H1 (cell line): ENCODE measurements around the gene CEBPG. TPM values are rescaled to one million over a fixed set of nuclear protein-coding genes. Genes with fewer than 3 reads are reported as not detected.

ENCODE experiments used
- CTCF ChIA-PET: fragments of 300-600 bp; sonication (Branson Sonifier 250); formaldehyde crosslinking; loops from one replicate; lab custom pipeline; 2021; ENCODE audit not compliant: partially characterized antibody; lab: Charles Lee
- POLR2A ChIA-PET: fragments of 300-600 bp; sonication (Branson Sonifier 250); formaldehyde crosslinking; loops from one replicate; lab custom pipeline; 2021; ENCODE audit warnings: inconsistent platforms; ENCODE audit not compliant: partially characterized antibody; lab: Charles Lee
- DNase-seq, 2 experiments: peaks; one replicate each; pipeline versions ENCODE4 v3.0.0 to v3.0.0-alpha.2; 2010 to 2022; ENCODE audit warnings: low spot score in 2 of 2, low read depth in 1 of 2, mixed read lengths in 1 of 2
- FAIRE-seq: peaks from 2 replicates; lab custom pipeline; 2011; peaks lifted over from hg19 to GRCh38; lab: Jason Lieb, UNC
- H2AFZ ChIP-seq: 2 replicates; pipeline ENCODE4 v1.8.1; 2012; ENCODE audit warnings: low read length, inconsistent platforms
- H2AK5ac ChIP-seq: 2 replicates; pipeline ENCODE4 v1.6.1; 2013; ENCODE audit warnings: low read depth, low read length
- H2BK120ac ChIP-seq: replicated peaks from 2 replicates; pipeline ENCODE3; 2013; ENCODE audit warnings: low read depth, low read length, inconsistent platforms
- H2BK12ac ChIP-seq: 2 replicates; pipeline ENCODE4 v1.6.1; 2013; ENCODE audit warnings: low read depth, low read length
- H2BK15ac ChIP-seq: 2 replicates; pipeline ENCODE4 v1.6.1; 2013; ENCODE audit warnings: low read length
- H2BK20ac ChIP-seq: 2 replicates; pipeline ENCODE4 v1.6.1; 2013; ENCODE audit warnings: low read length
- H2BK5ac ChIP-seq: 2 replicates; pipeline ENCODE4 v1.6.1; 2013; ENCODE audit warnings: low read depth, low read length
- H3K14ac ChIP-seq: 2 replicates; pipeline ENCODE4 v1.6.1; 2013; ENCODE audit warnings: inconsistent platforms; ENCODE audit not compliant: insufficient read length
- H3K18ac ChIP-seq: 2 replicates; pipeline ENCODE4 v1.6.1; 2013; ENCODE audit warnings: low read length; ENCODE audit errors: extremely low read depth
- H3K23ac ChIP-seq: 2 replicates; pipeline ENCODE4 v1.6.1; 2013; ENCODE audit warnings: inconsistent platforms; ENCODE audit not compliant: insufficient read length
- H3K23me2 ChIP-seq: 2 replicates; pipeline ENCODE4 v1.6.1; 2013; ENCODE audit warnings: low read depth, low read length
- H3K27ac ChIP-seq: 2 replicates; pipeline ENCODE4 v1.6.1; 2011; ENCODE audit warnings: low read depth, low read length, inconsistent platforms
- H3K27me3 ChIP-seq, 4 experiments: replicated peaks in 1 of 4; 1 replicate in 1 of 4; 2 replicates in 3 of 4; pipeline versions ENCODE4 v1.6.1 to v1.8.1; 2011 to 2013; ENCODE audit warnings: low read length in 3 of 4, mild to moderate bottlenecking in 3 of 4, inconsistent platforms in 2 of 4, mixed read lengths in 2 of 4, moderate library complexity in 1 of 4; ENCODE audit not compliant: control insufficient read depth in 3 of 4, insufficient read depth in 3 of 4; ENCODE audit errors: extremely low read depth in 1 of 4
- H3K36me3 ChIP-seq, 4 experiments: 2 replicates each; pipeline versions ENCODE4 v1.6.1 to v1.8.1; 2011 to 2013; ENCODE audit warnings: mild to moderate bottlenecking in 4 of 4, low read length in 3 of 4, moderate library complexity in 2 of 4, control low read depth in 1 of 4, inconsistent platforms in 1 of 4; ENCODE audit not compliant: insufficient read depth in 4 of 4, control insufficient read depth in 2 of 4
- H3K4ac ChIP-seq: replicated peaks from 2 replicates; pipeline ENCODE3; 2013; ENCODE audit warnings: low read length, low read depth, mixed read lengths, inconsistent platforms; ENCODE audit not compliant: insufficient read length
- H3K4me1 ChIP-seq, 4 experiments: replicated peaks in 1 of 4; 1 replicate in 1 of 4; 2 replicates in 3 of 4; pipeline versions ENCODE4 v1.6.1 to v1.8.1; 2011 to 2013; ENCODE audit warnings: low read length in 3 of 4, inconsistent platforms in 2 of 4, mixed read lengths in 1 of 4; ENCODE audit not compliant: insufficient read depth in 4 of 4, control insufficient read depth in 3 of 4
- H3K4me2 ChIP-seq, 2 experiments: 2 replicates each; pipeline versions ENCODE4 v1.6.1 to v1.8.1; 2011 to 2013; ENCODE audit warnings: low read depth in 2 of 2, low read length in 2 of 2, control low read depth in 1 of 2, inconsistent platforms in 1 of 2, mild to moderate bottlenecking in 1 of 2; ENCODE audit not compliant: insufficient read depth in 1 of 2
- H3K4me3 ChIP-seq, 4 experiments: fragments of 200-600, 300-600 bp in 1 of 4; sonication (generic), shearing (Covaris generic), sonication (Bioruptor Twin) in 1 of 4; 2 replicates each; pipeline versions ENCODE4 v1.5.1 to v1.8.1; 2011 to 2016; ENCODE audit warnings: low read length in 4 of 4, low read depth in 3 of 4, control low read depth in 2 of 4, inconsistent platforms in 2 of 4, mild to moderate bottlenecking in 2 of 4, mixed read lengths in 1 of 4, moderate library complexity in 1 of 4; ENCODE audit not compliant: insufficient read depth in 2 of 4; ENCODE audit errors: extremely low read depth in 1 of 4
- H3K56ac ChIP-seq: replicated peaks from 2 replicates; pipeline ENCODE3; 2013; ENCODE audit warnings: low read depth, mild to moderate bottlenecking, mixed read lengths, low read length, inconsistent platforms; ENCODE audit not compliant: insufficient read length
- H3K79me1 ChIP-seq: 2 replicates; pipeline ENCODE4 v1.6.1; 2013; ENCODE audit warnings: low read depth, low read length, control low read depth
- H3K79me2 ChIP-seq, 2 experiments: 2 replicates each; pipeline versions ENCODE4 v1.6.1 to v1.8.1; 2012 to 2013; ENCODE audit warnings: low read length in 2 of 2, mild to moderate bottlenecking in 2 of 2, inconsistent platforms in 1 of 2; ENCODE audit not compliant: insufficient read depth in 2 of 2, control insufficient read depth in 1 of 2
- H3K9ac ChIP-seq, 4 experiments: replicated peaks in 1 of 4; 1 replicate in 1 of 4; 2 replicates in 3 of 4; pipeline versions ENCODE4 v1.6.1 to v1.8.1; 2011 to 2013; ENCODE audit warnings: low read depth in 3 of 4, low read length in 3 of 4, control low read depth in 2 of 4, mild to moderate bottlenecking in 2 of 4, moderate library complexity in 2 of 4, inconsistent platforms in 1 of 4; ENCODE audit errors: extremely low read depth in 1 of 4
- H3K9me3 ChIP-seq, 2 experiments: 2 replicates each; pipeline versions ENCODE4 v1.6.1 to v1.8.1; 2012 to 2013; ENCODE audit warnings: mild to moderate bottlenecking in 2 of 2, moderate library complexity in 2 of 2, control low read depth in 1 of 2, inconsistent platforms in 1 of 2, low read depth in 1 of 2, low read length in 1 of 2, mixed read lengths in 1 of 2; ENCODE audit not compliant: insufficient read depth in 2 of 2
- H4K20me1 ChIP-seq, 2 experiments: replicated peaks in 1 of 2; 2 replicates each; pipeline versions ENCODE3 to v1.8.1; 2011 to 2013; ENCODE audit warnings: inconsistent platforms in 2 of 2, low read length in 2 of 2, mild to moderate bottlenecking in 1 of 2; ENCODE audit not compliant: insufficient read depth in 2 of 2, control insufficient read depth in 1 of 2
- H4K5ac ChIP-seq: 2 replicates; pipeline ENCODE4 v1.6.1; 2013; ENCODE audit warnings: low read length, low read depth, mixed read lengths, inconsistent platforms; ENCODE audit not compliant: insufficient read length
- H4K8ac ChIP-seq: 2 replicates; pipeline ENCODE4 v1.8.0; 2013; ENCODE audit warnings: mild to moderate bottlenecking, moderate library complexity, low read length, inconsistent platforms; ENCODE audit not compliant: insufficient read depth; ENCODE audit errors: extremely low read depth
- H4K91ac ChIP-seq: replicated peaks from 2 replicates; pipeline ENCODE3; 2013; ENCODE audit warnings: low read length, mixed read lengths, inconsistent platforms; ENCODE audit not compliant: insufficient read length
- ASH2L ChIP-seq: fragments of 200-600, 300-600 bp; sonication (generic); IDR thresholded peaks from one replicate; pipeline ENCODE4 v1.7.1; 2017; ENCODE audit warnings: low read length
- BCL11A ChIP-seq, 2 experiments: IDR thresholded peaks; one replicate each; pipeline ENCODE4 v1.6.1; 2011; ENCODE audit warnings: low read depth in 2 of 2, low read length in 2 of 2, mild to moderate bottlenecking in 2 of 2
- CBX8 ChIP-seq: fragments of 300-800, 300-1000 bp; sonication (generic); IDR thresholded peaks from 2 replicates; pipeline ENCODE4 v1.7.1; 2016; ENCODE audit warnings: low read depth, low read length, borderline replicate concordance
- CEBPB ChIP-seq: IDR thresholded peaks from 2 replicates; pipeline ENCODE4 v1.6.1; 2012; ENCODE audit warnings: low read depth, low read length
- CREB1 ChIP-seq: IDR thresholded peaks from 2 replicates; pipeline ENCODE4 v1.6.1; 2012; ENCODE audit warnings: inconsistent platforms
- EP300 ChIP-seq, 2 experiments: IDR thresholded peaks; 1 replicate in 1 of 2; 2 replicates in 1 of 2; pipeline ENCODE4 v1.6.1; 2011 to 2012; ENCODE audit warnings: low read depth in 2 of 2, low read length in 2 of 2, mild to moderate bottlenecking in 2 of 2, borderline replicate concordance in 1 of 2, inconsistent platforms in 1 of 2, moderate library complexity in 1 of 2
- JUN ChIP-seq: IDR thresholded peaks from 2 replicates; pipeline ENCODE4 v1.6.1; 2011; ENCODE audit warnings: low read depth, mild to moderate bottlenecking, improper control_type of control experiment, low read length
- NANOG ChIP-seq: IDR thresholded peaks from 2 replicates; pipeline ENCODE4 v1.6.1; 2011; ENCODE audit warnings: low read length, low read depth, mild to moderate bottlenecking, inconsistent platforms; ENCODE audit not compliant: insufficient read depth, poor library complexity, severe bottlenecking
- NRF1 ChIP-seq: IDR thresholded peaks from 2 replicates; pipeline ENCODE4 v1.6.1; 2011; ENCODE audit warnings: mild to moderate bottlenecking, low read depth, low read length, improper control_type of control experiment
- POLR2A ChIP-seq, 2 experiments: IDR thresholded peaks; 1 replicate in 1 of 2; 2 replicates in 1 of 2; pipeline ENCODE4 v1.6.1; 2011; ENCODE audit warnings: low read depth in 2 of 2, low read length in 2 of 2, mild to moderate bottlenecking in 2 of 2; ENCODE audit errors: control extremely low read depth in 1 of 2
- POLR2AphosphoS5 ChIP-seq: IDR thresholded peaks from 2 replicates; pipeline ENCODE4 v1.6.1; 2011; ENCODE audit warnings: low read depth, low read length
- RAD21 ChIP-seq, 2 experiments: IDR thresholded peaks in 1 of 2; conservative IDR thresholded peaks in 1 of 2; 2 replicates each; pipeline ENCODE4 v1.6.1; 2011; ENCODE audit warnings: low read depth in 2 of 2, low read length in 2 of 2, improper control_type of control experiment in 1 of 2, inconsistent platforms in 1 of 2, mild to moderate bottlenecking in 1 of 2, moderate library complexity in 1 of 2
- SP2 ChIP-seq: IDR thresholded peaks from 2 replicates; pipeline ENCODE4 v1.6.1; 2012; ENCODE audit warnings: mild to moderate bottlenecking, low read length, inconsistent platforms
- SRF ChIP-seq: IDR thresholded peaks from 2 replicates; pipeline ENCODE4 v1.6.1; 2011; ENCODE audit warnings: mild to moderate bottlenecking, low read depth, low read length, moderate library complexity
- TAF1 ChIP-seq: IDR thresholded peaks from 2 replicates; pipeline ENCODE4 v1.6.1; 2011; ENCODE audit warnings: mild to moderate bottlenecking, low read depth, low read length
- TBP ChIP-seq: IDR thresholded peaks from 2 replicates; pipeline ENCODE4 v1.6.1; 2011; ENCODE audit warnings: low read depth, low read length, improper control_type of control experiment
- TCF12 ChIP-seq: IDR thresholded peaks from 2 replicates; pipeline ENCODE4 v1.6.1; 2011; ENCODE audit warnings: low read depth, mild to moderate bottlenecking, low read length
- WGBS, 2 experiments: shearing (Covaris generic) in 1 of 2; methylation state at CpG; one replicate each; pipeline versions ENCODE4 v1.1.6 to v1.1.7; 2013 to 2015; ENCODE audit warnings: low lambda C conversion rate in 2 of 2, mixed read lengths in 2 of 2, inconsistent platforms in 1 of 2, low coverage in 1 of 2, missing lambda C conversion rate in 1 of 2; ENCODE audit not compliant: insufficient replicate concordance in 2 of 2, insufficient coverage in 1 of 2, insufficient read length in 1 of 2; ENCODE audit errors: extremely low coverage in 1 of 2, missing lambda C conversion rate in 1 of 2; 5-methylcytosine and 5-hydroxymethylcytosine counted together
- polyA plus RNA-seq, 7 experiments: library from polyadenylated mRNA; depleted of rRNA in 3 of 7; stranded (reverse) in 5 of 7; unstranded in 2 of 7; fragments of >200 nt in 5 of 7; fragments of 200-250 nt in 2 of 7; gene quantifications; 1 replicate in 5 of 7; 2 replicates in 1 of 7; 4 replicates in 1 of 7; pipeline versions ENCODE4 v1.2.1 to v1.2.3, GENCODE V29; 2011 to 2013; ENCODE audit warnings: missing spikeins in 2 of 7, mixed read lengths in 2 of 7
- total RNA-seq: library from RNA; stranded (reverse); fragmentation: NEBNext Ultra II Directional; extraction: Animal tissue kit (Norgen Biotek cat#: 25700); gene quantifications from 2 replicates; pipeline ENCODE4 v1.2.1, GENCODE V29; 2021

Gene CEBPG
- total and polyA plus RNA-seq, 2 of the 8 experiments (the other 6 are each of a cell fraction or from before 2014, with no cell fraction given) = 12.3 to 35.4 TPM

DNA sequence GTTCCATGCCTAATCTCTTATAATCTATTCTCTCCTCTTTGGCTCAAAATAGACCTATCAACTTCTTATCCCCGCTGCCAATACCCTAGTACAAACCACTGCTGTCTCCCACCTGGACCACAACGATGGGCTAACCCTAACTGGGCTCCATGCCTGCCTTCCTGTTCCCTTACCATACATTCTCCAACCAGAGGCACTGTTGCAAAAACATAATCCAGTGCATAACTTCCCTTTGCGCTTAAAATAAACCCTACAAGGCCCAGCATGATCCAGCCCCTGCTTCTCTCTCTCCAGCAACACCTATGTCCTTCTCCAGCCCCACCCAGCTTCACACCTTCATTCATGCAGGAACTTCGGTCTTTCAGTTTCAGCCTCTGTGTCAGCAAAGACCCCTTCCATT is 43.8 kb upstream of the CEBPG start:
- peak overlapping the region; percentile 16; the same call in 1 of the 2 replicates for H4K8ac ChIP-seq
- H3K23ac ChIP-seq = no peak overlapping the region
- H2BK15ac ChIP-seq = no peak overlapping the region
- no peak overlapping the region for H3K4me3 ChIP-seq
- POLR2A ChIA-PET = no interaction called here
- H3K14ac ChIP-seq = no peak overlapping the region
- H2BK120ac ChIP-seq = no peak overlapping the region
- H3K36me3 ChIP-seq = no peaks in the 10 kb centered on the region
- H3K56ac ChIP-seq = no peak overlapping the region
- H2AK5ac ChIP-seq = no peak overlapping the region
- H3K18ac ChIP-seq = no peak overlapping the region
- no peak overlapping the region for H4K5ac ChIP-seq
- DNase-seq = no peak
- CTCF ChIA-PET = no interaction called here
- no peaks in the 10 kb centered on the region for H3K27me3 ChIP-seq
- H3K4ac ChIP-seq = no peak overlapping the region
- H3K9ac ChIP-seq = no peak overlapping the region
- H3K27ac ChIP-seq = no peak overlapping the region
- no peak overlapping the region for H3K4me2 ChIP-seq
- H4K20me1 ChIP-seq = no peaks in the 10 kb centered on the region
- WGBS, 2 experiments = 97% methylated on average over 4 of the region's 4 CpGs; no CpG with 5 or more reads in 1 of the 2 experiments
- no peak overlapping the region for H2BK12ac ChIP-seq
- no peak overlapping the region for H2AFZ ChIP-seq
- no peaks in the 10 kb centered on the region for H3K4me1 ChIP-seq
- H2BK5ac ChIP-seq = no peak overlapping the region
- no peaks in the 10 kb centered on the region for H3K79me2 ChIP-seq
- H2BK20ac ChIP-seq = no peak overlapping the region
- FAIRE-seq = no peak
- no peaks in the 10 kb centered on the region for H3K23me2 ChIP-seq
- no peaks in the 10 kb centered on the region for H3K79me1 ChIP-seq
- no peaks in the 10 kb centered on the region for H3K9me3 ChIP-seq
- no peak overlapping the region for H4K91ac ChIP-seq
- no peak for TF ChIP-seq TCF12
- TF ChIP-seq POLR2A (IDR thresholded peaks at IDR 0.05; ENCODE audit: control extremely low read depth in 1 of 2, low read depth in 2 of 2, low read length in 2 of 2) = no peak
- no peak for TF ChIP-seq EP300 (IDR thresholded peaks at IDR 0.05; ENCODE audit: borderline replicate concordance in 1 of 2, low read depth in 2 of 2, low read length in 2 of 2)
- TF ChIP-seq NRF1 = no peak
- TF ChIP-seq CREB1 = no peak
- no peak for TF ChIP-seq BCL11A (IDR thresholded peaks at IDR 0.05; ENCODE audit: low read depth in 2 of 2, low read length in 2 of 2)
- no peak for TF ChIP-seq TAF1
- no peak for TF ChIP-seq POLR2AphosphoS5
- no peak for TF ChIP-seq TBP
- TF ChIP-seq CEBPB = no peak
- no peak for TF ChIP-seq NANOG
- no peak for TF ChIP-seq CBX8
- TF ChIP-seq SRF = no peak
- no peak for TF ChIP-seq RAD21 (IDR thresholded peaks at IDR 0.05 in 1 of 2, conservative IDR thresholded peaks at IDR 0.05 in 1 of 2; ENCODE audit: low read depth in 2 of 2, low read length in 2 of 2)
- TF ChIP-seq JUN = no peak
- no peak for TF ChIP-seq SP2
- TF ChIP-seq ASH2L = no peak
